NCI-H146 treated with DMSO at 0.1 percent for 48 hours (cell line): Measurements from ENCODE around the gene PRKCA.

Experiments
- DNase-seq: peaks from one replicate; lab custom pipeline; 2025; ENCODE audit not compliant: unreplicated experiment; lab: John Stamatoyannopoulos, UW

The PRKCA gene

GRCh38 chr17:66814570-66814969 is 512.2 kb downstream of the PRKCA start:
- DNase-seq = no peak

GRCh38 chr17:66817750-66818149 is 515.3 kb downstream of the PRKCA start:
- DNase-seq = no peak

- no peak for DNase-seq
Observed at GRCh38 chr17:66819466-66819865, 517.1 kb downstream of the PRKCA start.

DNA sequence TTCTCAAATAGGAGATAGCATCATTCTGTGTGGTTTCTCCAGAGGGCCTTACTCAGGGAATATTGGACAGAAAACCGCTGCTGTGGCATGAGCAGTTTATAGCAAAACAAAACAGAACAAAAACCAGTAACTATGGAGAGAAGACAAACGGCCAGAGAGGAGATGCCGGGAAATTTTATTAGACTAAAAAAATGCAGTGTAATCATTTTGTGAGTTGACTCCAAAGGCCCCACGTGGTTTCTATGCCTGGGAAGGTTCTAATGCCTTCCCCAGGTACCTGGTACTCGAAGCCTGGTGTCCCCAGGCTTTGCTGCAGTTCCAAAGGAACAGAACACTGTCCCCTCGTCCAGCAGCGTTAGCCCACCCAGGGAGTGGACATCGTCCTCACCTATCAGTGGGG is 519.6 kb downstream of the PRKCA start:
- no peak for DNase-seq

DNA sequence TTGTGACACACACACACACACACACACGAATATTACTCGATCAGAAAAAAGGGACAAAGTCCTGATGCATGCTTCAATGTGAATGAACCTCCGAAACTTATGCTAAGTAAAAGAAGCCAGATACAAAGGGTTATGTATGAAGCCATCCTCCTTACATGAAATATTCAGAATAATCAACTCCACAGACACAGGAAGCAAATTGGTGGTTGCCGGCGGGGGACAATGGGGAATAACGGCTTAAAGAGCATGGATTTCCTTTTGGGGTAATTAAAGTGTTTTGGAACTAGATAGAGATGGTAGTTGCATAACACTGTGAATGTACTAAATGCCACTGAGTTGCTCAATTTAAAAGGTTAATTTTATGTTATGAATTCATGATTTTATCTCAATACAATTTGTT is 524.4 kb downstream of the PRKCA start:
- DNase-seq = no peak

- DNase-seq = no peak
Observed at GRCh38 chr17:66829386-66829864, 527.0 kb downstream of the PRKCA start.

DNA sequence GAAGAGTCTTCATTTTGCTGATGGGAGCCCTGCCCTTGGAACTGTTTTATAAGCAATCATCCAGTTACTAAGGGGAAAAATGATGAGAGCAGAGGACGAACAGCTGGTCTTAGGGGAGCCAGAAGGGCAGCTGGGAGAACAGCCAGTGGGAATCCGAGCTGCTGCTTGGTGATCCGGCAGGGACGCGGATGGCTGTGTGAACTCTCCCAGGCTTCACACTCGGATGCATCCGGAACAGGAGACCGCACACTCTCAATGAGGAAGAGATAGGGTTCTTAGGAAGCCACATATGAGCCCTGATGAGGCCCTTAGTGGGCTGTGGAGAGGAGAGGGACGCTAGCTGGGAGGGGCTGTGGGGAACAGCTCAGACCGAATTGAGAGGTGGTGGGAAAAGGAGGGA is 527.5 kb downstream of the PRKCA start:
- no peak for DNase-seq

- DNase-seq = peak; percentile 4
Observed at GRCh38 chr17:66830451-66830850, 528.0 kb downstream of the PRKCA start.

- no peak for DNase-seq
Observed at GRCh38 chr17:66831383-66832210, 529.2 kb downstream of the PRKCA start.

- DNase-seq = no peak
Observed at GRCh38 chr17:66833201-66833600, 530.8 kb downstream of the PRKCA start.

- DNase-seq = no peak
Observed at GRCh38 chr17:66834426-66834918, 532.1 kb downstream of the PRKCA start.

DNA sequence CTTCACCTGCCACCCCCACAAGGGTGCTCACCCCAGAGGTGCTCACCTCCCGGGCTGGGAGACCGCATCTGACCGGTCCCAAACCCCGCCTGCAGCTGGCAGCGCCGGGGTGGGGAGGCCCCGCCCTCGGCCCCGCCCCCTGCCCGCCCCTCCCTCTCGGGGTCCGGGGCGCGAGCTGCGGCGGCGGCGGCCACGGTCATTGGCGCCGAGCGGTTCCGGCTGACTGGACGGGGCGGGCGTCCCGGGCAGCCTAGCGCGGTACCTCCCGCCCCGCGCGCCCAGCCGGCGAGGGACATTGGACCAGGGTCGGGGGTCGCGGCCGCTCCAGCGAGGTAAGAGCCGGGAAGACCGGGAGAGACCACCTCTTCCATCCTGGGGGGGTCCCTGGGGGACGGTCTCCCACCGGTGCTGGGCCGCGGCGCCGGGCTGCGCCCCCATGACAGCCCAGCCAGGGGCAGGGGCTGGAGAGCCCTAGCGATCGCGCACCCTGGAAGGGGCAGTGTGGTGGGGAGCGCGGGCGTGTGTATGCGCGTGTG is 532.6 kb downstream of the PRKCA start, which contains the start of gene CACNG5:
Gene CACNG5, plus strand, starts transcription at position 199 of the 536 bp plus-strand sequence. CDS start 42,216 bp downstream, outside the sequence.
- no peak for DNase-seq

DNA sequence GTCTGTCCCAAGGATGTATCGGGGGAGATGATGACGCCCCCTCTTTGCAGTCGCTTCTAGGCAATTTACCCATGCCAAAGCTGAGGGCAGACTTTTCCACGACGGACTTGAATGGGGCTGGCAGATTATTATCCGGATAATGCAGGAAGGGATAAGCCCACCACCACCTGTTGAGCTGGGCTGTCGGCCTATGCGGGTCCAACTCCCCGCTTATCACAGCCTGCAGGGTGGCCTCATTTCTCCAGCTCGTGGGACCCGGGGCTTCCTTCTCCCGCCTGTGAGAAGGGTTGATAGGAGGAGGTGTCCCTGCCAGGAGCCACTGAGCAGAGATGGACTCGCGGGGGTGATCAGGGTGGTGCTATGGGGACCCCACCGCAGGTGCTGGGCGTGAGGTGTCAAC is 533.1 kb downstream of the PRKCA start:
- no peak for DNase-seq

GRCh38 chr17:66836063-66837005 is 533.9 kb downstream of the PRKCA start:
- no peak for DNase-seq

DNA sequence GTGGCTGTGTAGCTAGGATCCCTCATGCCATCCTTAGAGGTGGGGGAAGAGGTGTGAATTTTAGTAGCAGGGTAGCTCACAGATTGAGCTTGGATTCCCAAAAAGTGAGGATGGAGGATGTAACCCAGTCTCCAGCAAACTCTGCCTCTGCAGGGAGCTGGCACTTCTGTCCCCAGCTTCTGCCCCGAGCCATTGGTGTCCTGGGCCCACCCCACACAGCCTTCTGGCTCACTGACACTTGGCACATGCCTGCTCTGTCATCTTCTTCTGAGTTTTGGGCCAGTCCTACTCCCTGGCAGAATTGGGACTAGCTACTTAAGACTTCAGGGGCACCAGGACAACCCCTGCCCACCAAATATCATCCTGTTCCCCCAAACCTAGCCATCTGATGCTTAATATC is 534.8 kb downstream of the PRKCA start:
- no peak for DNase-seq

- no peak for DNase-seq
Observed at GRCh38 chr17:66837885-66838665, 535.7 kb downstream of the PRKCA start.

DNA sequence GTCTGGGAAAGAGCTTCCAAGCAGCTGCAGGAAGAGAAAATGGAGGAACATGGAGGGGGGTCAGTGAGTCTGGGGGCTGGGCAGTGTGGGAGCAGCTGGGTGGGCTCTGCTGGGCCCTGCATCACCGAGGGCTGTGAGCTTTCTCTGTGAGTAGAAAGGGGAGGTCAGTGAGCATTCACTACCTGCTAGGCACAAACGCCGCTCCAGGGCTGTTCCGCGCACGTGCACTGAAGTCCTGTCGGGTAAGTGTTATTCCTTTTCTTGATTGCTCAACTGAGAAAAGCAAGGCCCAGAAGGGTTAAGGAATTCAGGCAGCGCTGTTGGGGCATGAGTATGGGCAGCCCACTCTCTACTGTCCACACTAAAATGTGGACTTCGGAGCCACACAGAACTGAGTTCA is 537.2 kb downstream of the PRKCA start:
- DNase-seq = no peak

DNA sequence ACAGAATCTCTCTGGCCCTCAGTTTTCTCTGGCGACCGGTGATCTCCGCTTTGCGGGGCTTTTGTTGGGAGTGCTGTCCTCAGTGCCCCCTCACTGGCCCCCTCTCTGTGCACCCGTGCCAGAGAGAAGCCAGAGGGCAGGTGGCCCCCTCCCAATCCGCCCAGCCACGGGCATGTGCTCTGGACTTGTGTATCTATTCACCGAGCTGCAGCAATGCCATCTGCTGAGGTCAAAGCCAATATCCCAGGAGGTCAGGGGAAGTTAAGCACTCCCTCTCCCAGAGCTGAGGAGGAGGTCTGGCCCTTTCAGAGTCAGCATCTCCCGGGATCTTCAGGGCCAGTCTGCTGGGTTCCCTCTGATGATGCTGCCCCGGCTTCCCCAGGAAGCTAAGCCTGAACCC is 537.6 kb downstream of the PRKCA start:
- no peak for DNase-seq

DNA sequence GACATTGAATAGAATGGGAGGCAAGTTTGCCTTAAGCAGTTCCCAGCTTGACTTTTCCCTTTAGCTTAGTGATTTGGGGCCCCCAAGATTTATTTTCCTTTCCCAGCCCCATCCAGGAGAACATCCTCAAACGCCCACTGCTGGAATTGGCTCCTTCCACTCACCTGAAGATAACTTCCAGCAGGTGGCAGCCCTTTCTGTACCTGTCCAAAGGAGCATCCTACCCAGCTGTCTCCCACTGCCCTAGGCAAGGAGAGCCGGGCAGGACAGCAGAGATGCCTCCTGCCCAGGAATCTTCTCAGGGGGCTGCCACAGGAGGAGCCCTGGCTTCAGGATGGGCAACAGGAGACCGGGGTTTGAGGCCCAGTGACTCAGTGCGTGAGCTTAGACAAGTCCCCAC is 538.9 kb downstream of the PRKCA start:
- no peak for DNase-seq

- no peak for DNase-seq
Observed at GRCh38 chr17:66841744-66842143, 539.3 kb downstream of the PRKCA start.
